OCI-LY3 (cell line): ENCODE results near the gene ALDH1B1.

Experiments used
- H2AFZ ChIP-seq: fragments of 200-600, 300-600 bp; shearing (Covaris generic); 2 replicates; pipeline ENCODE4 v1.6.0; 2014; ENCODE audit warnings: antibody characterized with exemption, low read depth, low read length
- H3K27ac ChIP-seq: fragments of 200-600, 300-600 bp; sonication (generic); 2 replicates; pipeline ENCODE4 v1.5.1; 2014; ENCODE audit warnings: mild to moderate bottlenecking, low read length, moderate library complexity, mixed read lengths
- H3K27me3 ChIP-seq: fragments of 200-600, 300-600 bp; sonication (generic); 2 replicates; pipeline ENCODE4 v1.6.1; 2014; ENCODE audit warnings: low read depth, low read length, mixed read lengths
- H3K36me3 ChIP-seq: fragments of 200-600, 300-600 bp; sonication (generic); replicated peaks from 2 replicates; pipeline ENCODE3; 2014; ENCODE audit warnings: low read depth, low read length, mixed read lengths
- H3K4me1 ChIP-seq: fragments of 300-600, 200-600 bp; sonication (generic); 2 replicates; pipeline ENCODE4 v1.6.1; 2014; ENCODE audit warnings: low read length, mixed read lengths
- H3K4me2 ChIP-seq: fragments of 200-600, 300-600 bp; sonication (generic); 2 replicates; pipeline ENCODE4 v1.6.1; 2014; ENCODE audit warnings: low read length, mixed read lengths
- H3K4me3 ChIP-seq: fragments of 300-600, 200-600 bp; sonication (generic); 2 replicates; pipeline ENCODE4 v1.5.1; 2014; ENCODE audit warnings: antibody characterized with exemption, mild to moderate bottlenecking, low read length, moderate library complexity
- H3K79me2 ChIP-seq: fragments of 300-600, 200-600 bp; shearing (Covaris generic); 2 replicates; pipeline ENCODE4 v1.6.1; 2014; ENCODE audit warnings: mild to moderate bottlenecking, low read length, mixed read lengths
- H3K9ac ChIP-seq: fragments of 300-600, 200-600 bp; shearing (Covaris generic); 2 replicates; pipeline ENCODE4 v1.6.0; 2014; ENCODE audit warnings: mild to moderate bottlenecking, low read length, moderate library complexity
- H3K9me3 ChIP-seq: fragments of 200-600, 300-600 bp; shearing (Covaris generic); 2 replicates; pipeline ENCODE4 v1.6.1; 2014; ENCODE audit warnings: low read length, mixed read lengths; ENCODE audit not compliant: insufficient read depth
- H4K20me1 ChIP-seq: fragments of 200-600, 300-600 bp; sonication (generic); 2 replicates; pipeline ENCODE4 v1.6.1; 2016; ENCODE audit warnings: low read length, mixed read lengths; ENCODE audit not compliant: insufficient read depth
- EZH2phosphoT487 ChIP-seq: fragments of 200-600 bp; shearing (Covaris generic); IDR thresholded peaks from 2 replicates; pipeline ENCODE4 v1.6.1; 2018; ENCODE audit warnings: antibody characterized with exemption, mixed run types, low read depth
- TF ChIP-seq, protein P1 (sequence below): fragments of 200-600, 300-600 bp; sonication (generic); IDR thresholded peaks from 2 replicates; pipeline ENCODE4 v1.5.1; 2014; ENCODE audit warnings: antibody characterized with exemption, low read length, low read depth

The ALDH1B1 gene

DNA sequence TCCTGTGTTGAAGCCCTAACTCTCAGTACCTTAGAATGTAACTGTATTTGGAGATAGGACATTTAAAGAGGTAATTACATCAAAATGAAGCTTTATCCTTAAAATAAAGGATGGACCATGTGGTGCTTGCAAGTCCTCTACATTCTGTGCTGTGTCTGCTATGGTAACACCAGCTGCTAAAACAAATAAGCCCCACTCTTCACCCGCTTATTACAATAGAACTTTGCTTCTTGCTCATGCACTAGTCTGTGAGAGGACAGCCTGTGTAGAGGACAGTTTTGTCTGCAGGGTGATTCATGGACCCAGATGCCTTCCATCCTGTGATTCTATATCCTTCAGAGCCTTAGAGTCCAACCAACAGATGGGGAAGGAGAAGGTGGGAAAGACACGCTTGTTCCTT lies 44.2 kb downstream of the ALDH1B1 start:
- H3K4me3 ChIP-seq = no peak overlapping the region
- TF ChIP-seq EZH2phosphoT487 = no peak
- TF ChIP-seq, protein P1, sequence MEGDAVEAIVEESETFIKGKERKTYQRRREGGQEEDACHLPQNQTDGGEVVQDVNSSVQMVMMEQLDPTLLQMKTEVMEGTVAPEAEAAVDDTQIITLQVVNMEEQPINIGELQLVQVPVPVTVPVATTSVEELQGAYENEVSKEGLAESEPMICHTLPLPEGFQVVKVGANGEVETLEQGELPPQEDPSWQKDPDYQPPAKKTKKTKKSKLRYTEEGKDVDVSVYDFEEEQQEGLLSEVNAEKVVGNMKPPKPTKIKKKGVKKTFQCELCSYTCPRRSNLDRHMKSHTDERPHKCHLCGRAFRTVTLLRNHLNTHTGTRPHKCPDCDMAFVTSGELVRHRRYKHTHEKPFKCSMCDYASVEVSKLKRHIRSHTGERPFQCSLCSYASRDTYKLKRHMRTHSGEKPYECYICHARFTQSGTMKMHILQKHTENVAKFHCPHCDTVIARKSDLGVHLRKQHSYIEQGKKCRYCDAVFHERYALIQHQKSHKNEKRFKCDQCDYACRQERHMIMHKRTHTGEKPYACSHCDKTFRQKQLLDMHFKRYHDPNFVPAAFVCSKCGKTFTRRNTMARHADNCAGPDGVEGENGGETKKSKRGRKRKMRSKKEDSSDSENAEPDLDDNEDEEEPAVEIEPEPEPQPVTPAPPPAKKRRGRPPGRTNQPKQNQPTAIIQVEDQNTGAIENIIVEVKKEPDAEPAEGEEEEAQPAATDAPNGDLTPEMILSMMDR = no peak
- H3K79me2 ChIP-seq = no peaks in the 10 kb centered on the region
- no peak overlapping the region for H2AFZ ChIP-seq
- H4K20me1 ChIP-seq = no peaks in the 10 kb centered on the region
- H3K9me3 ChIP-seq = no peaks in the 10 kb centered on the region
- H3K4me2 ChIP-seq = no peak overlapping the region
- H3K4me1 ChIP-seq = peaks cover 12% of the 10 kb centered on the region
- H3K9ac ChIP-seq = no peak overlapping the region
- H3K27ac ChIP-seq = no peak overlapping the region
- no peaks in the 10 kb centered on the region for H3K36me3 ChIP-seq
- H3K27me3 ChIP-seq = no peaks in the 10 kb centered on the region

DNA sequence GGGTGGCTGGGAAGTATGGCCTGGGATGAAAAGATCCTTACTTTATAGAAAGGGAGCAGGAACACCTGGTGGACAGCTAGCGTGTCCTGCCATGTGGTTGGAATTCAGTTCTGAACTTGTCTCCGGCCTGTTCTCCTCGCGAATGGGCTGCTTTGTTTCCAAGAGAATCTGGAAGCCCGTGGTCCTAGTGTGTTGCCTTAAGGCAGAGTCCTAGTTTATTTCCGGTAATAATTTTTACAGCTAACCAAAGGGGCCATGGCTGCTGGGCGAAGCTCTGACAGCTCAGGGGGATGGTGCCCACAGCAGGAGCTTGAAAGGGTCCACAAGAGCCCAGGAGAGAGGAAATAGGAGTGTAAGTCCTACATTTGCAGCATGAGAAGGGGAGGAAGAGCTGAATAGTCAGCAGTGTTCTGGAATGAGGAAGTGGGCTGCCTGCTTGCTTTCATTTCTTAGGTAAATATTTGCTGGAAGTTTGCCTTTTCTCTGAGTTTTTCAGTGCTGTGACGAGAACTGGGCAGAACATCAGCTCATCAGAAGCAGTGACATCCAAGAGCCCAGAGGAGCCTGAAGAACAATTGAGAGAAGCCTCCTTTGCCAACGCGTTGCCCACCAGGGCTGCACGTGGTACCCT lies 44.8 kb downstream of the ALDH1B1 start:
- Histone ChIP-seq H3K27ac (no peak overlapping the region), H3K79me2 (no peaks in the 10 kb centered on the region), H3K36me3 (no peaks in the 10 kb centered on the region), H2AFZ (peak overlapping the region; percentile 35), H3K27me3 (no peaks in the 10 kb centered on the region), H3K4me3 (peak overlapping the region; percentile 35; the same call in 1 of the 2 replicates), H3K4me1 (peaks cover 12% of the 10 kb centered on the region), H3K9ac (no peak overlapping the region), H3K4me2 (peak overlapping the region; percentile 59), H3K9me3 (no peaks in the 10 kb centered on the region), H4K20me1 (no peaks in the 10 kb centered on the region)
- no peak for TF ChIP-seq EZH2phosphoT487
- TF ChIP-seq, protein P1 = no peak

DNA sequence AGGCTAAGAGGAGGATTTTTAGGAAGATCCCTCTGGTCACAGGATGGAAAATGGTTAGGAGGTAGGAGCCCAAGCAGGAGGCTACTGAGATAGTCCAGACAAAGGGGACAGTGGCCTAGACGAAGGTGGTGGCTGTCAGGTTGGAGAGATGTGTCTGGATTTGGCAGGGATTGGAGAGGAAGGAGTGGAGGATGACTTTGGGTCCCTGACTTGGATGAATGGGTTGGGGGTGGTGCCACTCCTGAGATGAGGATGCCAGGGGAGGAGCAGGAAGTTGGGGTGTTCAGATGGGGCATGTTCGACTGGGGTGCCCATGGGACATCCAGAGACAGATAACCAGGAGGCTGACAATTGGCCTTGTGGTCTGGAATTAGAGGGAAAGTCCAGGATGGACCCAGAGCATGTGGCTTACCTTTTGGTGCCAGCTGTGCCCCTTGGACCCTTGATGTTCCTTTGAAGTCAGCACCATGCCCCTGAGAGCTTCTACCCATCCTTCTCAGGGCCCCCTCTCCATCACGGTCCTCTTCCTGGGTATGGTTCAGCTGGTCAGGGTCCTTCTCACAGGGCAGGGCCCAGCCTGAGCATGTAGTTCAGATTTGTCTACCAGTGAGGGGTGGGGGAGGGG lies 46.9 kb downstream of the ALDH1B1 start:
- no peak overlapping the region for H3K4me3 ChIP-seq
- H3K27ac ChIP-seq = no peak overlapping the region
- no peaks in the 10 kb centered on the region for H3K36me3 ChIP-seq

DNA sequence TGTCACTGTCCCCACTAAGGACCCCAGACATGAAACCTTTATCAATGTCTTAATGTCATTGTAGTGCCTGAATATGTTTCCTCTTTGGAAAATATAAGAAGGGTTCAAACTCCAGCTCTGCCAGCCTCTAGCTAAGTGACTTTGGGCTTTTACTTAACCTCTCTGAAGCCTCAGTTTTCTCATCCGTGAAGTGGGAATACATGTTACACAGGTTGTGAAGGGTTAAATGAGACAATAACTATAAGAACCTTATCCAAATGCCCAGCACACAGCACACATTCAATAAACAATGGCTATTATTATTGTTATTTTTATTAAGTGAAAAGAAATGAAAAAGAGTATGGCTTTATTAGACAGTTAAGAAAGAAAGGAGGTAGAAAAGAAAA lies 47.4 kb downstream of the ALDH1B1 start:
- Histone ChIP-seq H3K4me1 (peaks cover 13% of the 10 kb centered on the region), H3K9me3 (no peaks in the 10 kb centered on the region), H3K9ac (no peak overlapping the region), H3K27me3 (peaks cover 5% of the 10 kb centered on the region; the same call in 1 of the 2 replicates), H2AFZ (no peak overlapping the region), H3K79me2 (no peaks in the 10 kb centered on the region), H3K27ac (no peak overlapping the region), H3K4me2 (no peak overlapping the region), H3K36me3 (no peaks in the 10 kb centered on the region), H3K4me3 (no peak overlapping the region), H4K20me1 (no peaks in the 10 kb centered on the region)
- TF ChIP-seq EZH2phosphoT487 = no peak
- TF ChIP-seq, protein P1 = no peak

More for the DNA sequence above, 46.9 kb downstream of the ALDH1B1 start:
- H3K9me3 ChIP-seq = no peaks in the 10 kb centered on the region
- H3K4me1 ChIP-seq = peaks cover 12% of the 10 kb centered on the region
- no peaks in the 10 kb centered on the region for H3K79me2 ChIP-seq
- no peak for TF ChIP-seq EZH2phosphoT487
- TF ChIP-seq, protein P1 = no peak
- no peak overlapping the region for H3K4me2 ChIP-seq
- no peak overlapping the region for H3K9ac ChIP-seq
- no peak overlapping the region for H2AFZ ChIP-seq
- H3K27me3 ChIP-seq = peaks cover 4% of the 10 kb centered on the region; the same call in 1 of the 2 replicates
- no peaks in the 10 kb centered on the region for H4K20me1 ChIP-seq
